Coronary artery (tissue), 2 donors: Measurements from ENCODE around the gene GTF2F1.

Experiments
- DNase-seq: peaks from one replicate; pipeline ENCODE4 v3.0.0-alpha.2; 2017; ENCODE audit warnings: low spot score
- H3K27ac ChIP-seq, 2 donors: fragments of 200-600 bp; sonication (generic); one replicate each; pipeline ENCODE4 v1.5.1; 2016 to 2019
- H3K4me3 ChIP-seq: fragments of 200-600 bp; sonication (generic); 2 replicates; pipeline ENCODE4 v1.5.1; 2016; ENCODE audit warnings: mild to moderate bottlenecking, moderate library complexity
- TF ChIP-seq, protein P1 (sequence below): fragments of 200-600 bp; sonication (generic); IDR thresholded peaks from one replicate; pipeline ENCODE4 v1.5.1; 2019; ENCODE audit warnings: antibody characterized with exemption

The GTF2F1 gene

DNA sequence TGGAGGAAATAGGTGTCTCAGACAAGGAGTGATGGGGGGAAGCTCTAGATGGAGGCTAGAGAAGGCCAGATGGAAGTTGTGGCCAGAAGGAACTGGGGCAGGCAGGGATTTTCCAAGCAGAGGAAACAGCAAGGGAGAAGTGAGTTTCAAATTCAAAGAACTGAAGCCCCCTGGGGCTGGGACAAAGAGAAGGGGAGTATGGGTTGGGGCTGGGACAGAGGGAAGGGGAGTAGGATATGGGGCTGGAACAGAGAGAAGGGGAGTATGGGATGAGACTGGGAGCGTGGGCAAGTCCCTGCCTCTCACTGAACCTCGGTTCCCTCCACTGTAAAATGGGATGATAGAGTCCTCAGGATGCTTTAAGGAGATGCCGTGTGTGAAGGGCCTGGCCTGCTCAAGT lies 1.9 kb upstream of the GTF2F1 start:
- TF ChIP-seq, protein P1, sequence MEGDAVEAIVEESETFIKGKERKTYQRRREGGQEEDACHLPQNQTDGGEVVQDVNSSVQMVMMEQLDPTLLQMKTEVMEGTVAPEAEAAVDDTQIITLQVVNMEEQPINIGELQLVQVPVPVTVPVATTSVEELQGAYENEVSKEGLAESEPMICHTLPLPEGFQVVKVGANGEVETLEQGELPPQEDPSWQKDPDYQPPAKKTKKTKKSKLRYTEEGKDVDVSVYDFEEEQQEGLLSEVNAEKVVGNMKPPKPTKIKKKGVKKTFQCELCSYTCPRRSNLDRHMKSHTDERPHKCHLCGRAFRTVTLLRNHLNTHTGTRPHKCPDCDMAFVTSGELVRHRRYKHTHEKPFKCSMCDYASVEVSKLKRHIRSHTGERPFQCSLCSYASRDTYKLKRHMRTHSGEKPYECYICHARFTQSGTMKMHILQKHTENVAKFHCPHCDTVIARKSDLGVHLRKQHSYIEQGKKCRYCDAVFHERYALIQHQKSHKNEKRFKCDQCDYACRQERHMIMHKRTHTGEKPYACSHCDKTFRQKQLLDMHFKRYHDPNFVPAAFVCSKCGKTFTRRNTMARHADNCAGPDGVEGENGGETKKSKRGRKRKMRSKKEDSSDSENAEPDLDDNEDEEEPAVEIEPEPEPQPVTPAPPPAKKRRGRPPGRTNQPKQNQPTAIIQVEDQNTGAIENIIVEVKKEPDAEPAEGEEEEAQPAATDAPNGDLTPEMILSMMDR: no peak
- Histone ChIP-seq H3K4me3 (no peak overlapping the region), H3K27ac (no peak overlapping the region)
- no peak for DNase-seq

DNA sequence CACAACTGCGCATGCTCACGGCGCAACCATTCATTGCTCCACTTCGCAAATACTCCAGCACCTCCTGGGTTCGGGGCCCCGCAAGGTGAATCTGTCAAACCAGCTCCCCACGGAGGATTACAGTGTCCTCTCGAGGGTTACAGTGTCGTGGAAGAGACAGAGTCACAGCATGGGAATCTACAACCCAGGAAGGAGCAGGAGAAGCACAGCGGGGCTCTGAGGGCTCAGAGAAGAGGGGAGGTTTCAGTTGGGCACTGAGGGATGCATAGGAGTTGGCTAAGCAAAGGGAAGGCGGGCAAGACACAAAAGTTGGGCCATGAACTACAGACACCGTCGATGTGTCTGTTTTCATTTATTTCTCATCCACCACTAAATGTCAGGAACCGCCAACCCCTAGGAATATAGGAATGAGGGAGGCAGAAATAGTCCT lies 1.0 kb upstream of the GTF2F1 start:
- no peak for DNase-seq
- TF ChIP-seq, protein P1: no peak
- Histone ChIP-seq H3K4me3 (peak overlapping the region; percentile 82), H3K27ac (peak overlapping the region; percentile 93 to 95)

DNA sequence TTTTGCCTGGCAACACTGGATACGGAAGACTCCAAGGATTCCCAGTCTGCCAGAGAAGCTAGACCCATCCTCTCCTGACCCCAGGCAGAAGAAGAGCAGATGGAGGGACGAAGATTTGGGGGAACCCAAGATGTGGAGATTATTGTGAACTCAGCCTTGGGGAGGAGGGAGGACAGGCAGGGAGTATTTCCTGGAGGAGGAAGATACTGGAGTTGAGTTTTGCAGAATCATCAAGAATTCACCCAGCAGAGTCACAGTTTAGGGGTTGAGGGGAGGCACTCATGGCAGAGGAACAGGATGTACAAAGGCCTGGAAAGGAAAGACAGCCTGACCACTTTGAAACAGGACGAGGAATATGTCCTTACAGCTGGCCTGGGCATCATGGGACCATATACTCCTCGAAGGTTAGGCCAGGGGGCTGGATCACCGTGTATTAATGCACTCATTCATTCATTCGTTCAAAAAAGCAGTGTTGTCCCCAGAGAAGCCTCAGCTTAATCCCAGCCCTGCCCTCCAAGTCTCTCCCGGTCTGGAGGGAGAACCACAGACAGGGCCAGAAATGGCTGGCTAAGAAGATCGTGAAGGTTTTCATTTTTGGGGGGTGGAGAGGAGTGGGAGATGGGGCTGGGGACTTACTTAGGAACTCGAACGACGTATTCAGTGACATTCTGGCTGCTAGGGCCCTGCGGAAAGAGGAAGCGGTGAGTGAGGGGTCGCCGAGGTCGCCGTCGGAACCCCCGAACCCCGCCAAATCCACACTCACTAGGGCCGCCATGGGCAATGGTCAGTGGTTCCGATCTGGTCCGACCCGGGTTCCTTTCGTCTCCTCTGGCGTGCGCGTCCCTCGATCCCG lies 517 bp downstream of the GTF2F1 start:
- peak overlapping the region; percentile 93 to 95 for H3K27ac ChIP-seq
- H3K4me3 ChIP-seq: peak overlapping the region; percentile 82
- no peak for DNase-seq
- TF ChIP-seq, protein P1: no peak

DNA sequence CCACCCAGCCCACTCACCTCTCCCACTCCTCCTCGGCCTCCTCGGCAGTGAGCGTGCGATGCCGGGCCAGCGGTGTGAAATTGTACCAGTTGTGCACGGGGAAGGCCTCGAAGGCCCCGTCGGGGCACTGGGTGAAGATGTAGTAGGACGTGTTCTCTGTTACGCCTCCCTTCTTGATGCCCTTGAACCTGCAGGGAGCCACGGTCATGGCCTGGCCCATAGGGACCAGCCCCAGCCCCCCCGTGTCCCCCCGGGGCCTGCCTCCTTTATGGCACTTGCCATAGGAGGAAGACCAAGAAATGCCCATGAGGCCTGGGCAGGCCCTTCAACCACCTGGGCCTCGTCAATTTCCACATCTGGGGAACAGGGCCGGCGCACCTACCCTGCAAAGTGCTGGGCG lies 5.6 kb downstream of the GTF2F1 start:
- Histone ChIP-seq H3K27ac (no peak overlapping the region), H3K4me3 (no peak overlapping the region)
- DNase-seq: no peak
- TF ChIP-seq, protein P1: no peak

DNA sequence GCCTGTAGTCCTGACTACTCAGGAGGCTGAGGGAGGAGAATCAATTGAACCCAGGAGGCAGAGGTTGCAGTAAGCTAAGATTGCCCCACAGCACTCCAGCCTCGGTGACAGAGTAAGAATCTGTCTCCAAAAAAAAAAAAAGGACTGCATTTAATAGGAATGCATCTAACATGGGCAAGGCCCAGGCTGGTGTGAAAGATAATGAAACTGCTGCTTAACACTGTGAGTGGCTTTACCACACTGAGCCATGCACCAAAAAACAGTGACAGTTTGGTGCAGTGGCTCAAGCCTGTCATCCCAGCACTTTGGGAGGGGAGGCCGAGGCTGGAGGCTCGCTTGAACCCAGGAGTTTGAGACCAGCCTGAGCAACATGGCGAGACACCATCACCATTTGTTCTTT lies 8.6 kb downstream of the GTF2F1 start:
- no peak overlapping the region for H3K27ac ChIP-seq
- no peak for DNase-seq
- TF ChIP-seq, protein P1: no peak
- H3K4me3 ChIP-seq: no peak overlapping the region

DNA sequence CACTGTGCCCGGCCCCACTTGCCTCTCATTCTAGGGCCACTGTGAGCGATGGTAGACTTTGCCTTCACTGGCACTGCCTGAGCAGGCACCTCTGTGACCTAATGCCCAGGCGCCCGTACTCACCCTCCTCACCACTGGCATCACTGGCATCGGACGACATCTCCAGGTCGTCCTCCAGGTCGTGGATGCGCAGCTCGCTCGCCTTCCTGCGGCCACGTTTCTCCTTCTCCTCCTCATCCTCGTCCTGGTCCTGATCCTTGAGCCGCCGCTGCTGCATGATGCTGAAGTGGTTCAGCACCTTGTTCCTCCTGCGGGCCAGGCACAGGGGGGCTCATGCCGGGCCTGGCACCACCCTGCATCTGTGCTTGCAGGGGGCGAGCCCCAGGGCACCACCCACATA lies 9.8 kb downstream of the GTF2F1 start:
- no peak overlapping the region for H3K27ac ChIP-seq
- TF ChIP-seq, protein P1: no peak

More for the DNA sequence above, 9.8 kb downstream of the GTF2F1 start:
- DNase-seq: no peak
- H3K4me3 ChIP-seq: no peak overlapping the region
